Measurements from ENCODE around the gene BARX2. TPM values are rescaled to one million over a fixed set of nuclear protein-coding genes. Genes with fewer than 3 reads are reported as not detected.

Gene BARX2
- total RNA-seq, 2 experiments from 2014 or later = not detected

- Mint-ChIP-seq H3K27me3 (peaks cover 4% of the 10 kb centered on the region), H3K4me3 (no peak overlapping the region), H3K9me3 (no peaks in the 10 kb centered on the region), H3K36me3 (ENCODE audit: low read depth) (no peaks in the 10 kb centered on the region), H3K4me1 (ENCODE audit: low read depth) (no peaks in the 10 kb centered on the region), H3K27ac (no peak overlapping the region)
- no peak for TF ChIP-seq CTCF (IDR thresholded peaks at IDR 0.05)
- CTCF ChIA-PET = no interaction called here
- POLR2A ChIA-PET = no interaction called here
- no peak for ATAC-seq
- DNase-seq = no peak
- intact Hi-C loops (cut with micrococcal nuclease) = no loop called here
Observed at GRCh38 chr11:129484068-129484467, 108.4 kb downstream of the BARX2 start.

DNA sequence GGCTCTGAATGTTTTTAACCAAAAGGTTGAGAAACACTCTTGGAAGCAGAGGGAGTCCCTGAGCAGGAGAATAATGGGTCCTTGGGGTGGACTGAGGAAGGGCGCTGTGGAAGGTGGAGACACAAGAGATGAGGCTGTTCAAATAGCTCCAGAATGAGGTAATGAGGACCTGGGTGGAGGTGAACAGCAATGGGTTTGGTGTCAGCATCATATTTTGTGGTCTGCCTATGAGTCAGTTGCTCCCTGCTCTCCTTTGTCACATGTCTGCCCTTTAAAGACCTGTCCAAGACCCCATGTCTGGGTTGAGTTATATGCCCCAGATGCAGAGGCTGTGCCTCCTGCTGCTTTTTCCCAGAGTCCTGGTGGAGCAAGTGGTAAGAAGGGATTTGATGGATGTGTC is 113.6 kb downstream of the BARX2 start:
- H3K9me3 Mint-ChIP-seq = no peaks in the 10 kb centered on the region
- ChIA-PET CTCF (no interaction called here), POLR2A (no interaction called here)
- DNase-seq (no peak), ATAC-seq (no peak)
- H3K4me3 Mint-ChIP-seq = no peak overlapping the region
- peaks cover 13% of the 10 kb centered on the region for H3K27me3 Mint-ChIP-seq
- intact Hi-C loops (cut with micrococcal nuclease) = no loop called here
- TF ChIP-seq CTCF (IDR thresholded peaks at IDR 0.05) = no peak
- H3K4me1 Mint-ChIP-seq (ENCODE audit: low read depth) = no peaks in the 10 kb centered on the region
- no peaks in the 10 kb centered on the region for H3K36me3 Mint-ChIP-seq (ENCODE audit: low read depth)
- H3K27ac Mint-ChIP-seq = no peak overlapping the region

DNA sequence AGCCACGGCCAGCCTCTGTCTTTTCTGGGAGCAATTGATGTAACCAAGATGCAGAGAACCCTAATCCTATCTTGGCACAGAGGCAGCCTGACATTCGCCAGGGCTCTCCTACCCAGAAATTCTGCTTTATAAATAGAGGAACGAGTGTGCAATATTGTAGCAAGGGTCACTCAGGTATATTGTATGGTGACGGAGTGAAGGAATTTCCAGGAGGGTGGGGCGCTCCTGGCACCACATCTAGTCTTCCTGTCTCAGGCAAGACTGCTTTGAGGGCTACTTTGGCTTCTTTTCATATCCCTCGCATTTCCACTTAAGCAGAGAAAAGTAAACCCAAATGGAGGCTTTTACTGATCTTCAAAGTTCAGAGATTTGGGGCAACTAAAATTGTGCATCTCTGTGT is 114.4 kb downstream of the BARX2 start:
- Mint-ChIP-seq H3K4me1 (ENCODE audit: low read depth) (no peaks in the 10 kb centered on the region), H3K27me3 (peaks cover 13% of the 10 kb centered on the region), H3K9me3 (no peaks in the 10 kb centered on the region), H3K36me3 (ENCODE audit: low read depth) (no peaks in the 10 kb centered on the region), H3K4me3 (no peak overlapping the region), H3K27ac (no peak overlapping the region)
- intact Hi-C loops (cut with micrococcal nuclease) = no loop called here
- ChIA-PET CTCF (no interaction called here), POLR2A (no interaction called here)
- ATAC-seq = no peak
- no peak for TF ChIP-seq CTCF (IDR thresholded peaks at IDR 0.05)
- no peak for DNase-seq

DNA sequence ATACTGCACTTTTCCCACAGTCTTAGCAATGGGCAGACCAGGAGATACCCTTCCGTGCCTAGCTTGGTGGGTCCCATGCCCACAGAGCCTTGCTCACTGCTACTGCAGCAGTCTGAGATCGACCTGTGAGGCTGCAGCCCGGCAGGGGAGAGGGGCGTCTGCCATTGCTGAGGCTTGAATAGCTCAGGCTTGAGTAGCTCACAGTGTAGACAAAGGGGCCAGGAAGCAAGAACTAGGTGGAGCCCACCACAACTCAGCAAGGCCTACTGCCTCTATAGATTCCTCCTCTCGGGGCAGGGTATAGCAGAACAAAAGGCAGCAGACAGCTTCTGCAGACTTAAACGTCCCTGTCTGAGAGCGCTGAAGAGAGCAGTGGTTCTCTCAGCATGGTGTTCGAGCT is 118.1 kb downstream of the BARX2 start:
- intact Hi-C loops (cut with micrococcal nuclease) = no loop called here
- no peaks in the 10 kb centered on the region for H3K4me1 Mint-ChIP-seq (ENCODE audit: low read depth)
- CTCF ChIA-PET = no interaction called here

More for the DNA sequence above, 118.1 kb downstream of the BARX2 start:
- no peak for DNase-seq
- ATAC-seq = no peak
- H3K9me3 Mint-ChIP-seq = peaks cover under 1% of the 10 kb centered on the region
- H3K27ac Mint-ChIP-seq = no peak overlapping the region
- H3K27me3 Mint-ChIP-seq = peaks cover 10% of the 10 kb centered on the region
- TF ChIP-seq CTCF (IDR thresholded peaks at IDR 0.05) = no peak
- no peak overlapping the region for H3K4me3 Mint-ChIP-seq
- no peaks in the 10 kb centered on the region for H3K36me3 Mint-ChIP-seq (ENCODE audit: low read depth)
- POLR2A ChIA-PET = no interaction called here

Other genes starting within 250 kb of the BARX2 start
- 1 to 10 TPM; 6.6 to 6.7 TPM for gene ARHGAP32, start 183.5 kb upstream of the BARX2 start, total RNA-seq